HG03066 (cell line): ENCODE data around the gene RAPGEF6.
"Not testable (repeated sequence)": the region's sequence is repeated elsewhere in the genome, so short reads cannot be mapped to it uniquely, and the experiment has no call there.

Experiments used
- ATAC-seq: cut with Tn5 transposase; IDR thresholded peaks from one replicate; pipeline ENCODE4 v1.9.1; 2021; ENCODE audit warnings: low read depth; ENCODE audit not compliant: unreplicated experiment

RAPGEF6 gene

DNA sequence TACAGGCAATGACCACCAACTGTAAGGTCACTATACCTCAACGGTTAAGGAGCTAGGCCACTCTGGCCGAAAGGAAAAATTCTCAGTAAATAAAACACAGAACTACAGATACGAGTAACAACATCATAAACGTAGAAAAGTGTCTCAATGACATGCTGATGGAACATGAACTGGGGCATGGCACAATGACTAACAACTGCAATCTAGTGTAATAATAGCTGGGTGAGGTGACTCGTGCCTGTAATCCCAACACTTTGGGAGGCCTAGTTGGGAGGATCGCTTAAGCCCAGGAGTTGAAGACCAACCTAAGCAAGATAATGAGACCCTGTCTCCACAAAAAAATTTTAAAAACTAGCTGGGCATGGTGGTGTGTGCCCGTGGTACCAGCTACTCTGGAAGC is 9.8 kb upstream of the RAPGEF6 start:
- no peak for ATAC-seq

GRCh38 chr5:131644370-131644769 is 9.3 kb upstream of the RAPGEF6 start:
- ATAC-seq, result no peak

- ATAC-seq, result no peak
Measured at GRCh38 chr5:131641494-131641893, 6.5 kb upstream of the RAPGEF6 start.

DNA sequence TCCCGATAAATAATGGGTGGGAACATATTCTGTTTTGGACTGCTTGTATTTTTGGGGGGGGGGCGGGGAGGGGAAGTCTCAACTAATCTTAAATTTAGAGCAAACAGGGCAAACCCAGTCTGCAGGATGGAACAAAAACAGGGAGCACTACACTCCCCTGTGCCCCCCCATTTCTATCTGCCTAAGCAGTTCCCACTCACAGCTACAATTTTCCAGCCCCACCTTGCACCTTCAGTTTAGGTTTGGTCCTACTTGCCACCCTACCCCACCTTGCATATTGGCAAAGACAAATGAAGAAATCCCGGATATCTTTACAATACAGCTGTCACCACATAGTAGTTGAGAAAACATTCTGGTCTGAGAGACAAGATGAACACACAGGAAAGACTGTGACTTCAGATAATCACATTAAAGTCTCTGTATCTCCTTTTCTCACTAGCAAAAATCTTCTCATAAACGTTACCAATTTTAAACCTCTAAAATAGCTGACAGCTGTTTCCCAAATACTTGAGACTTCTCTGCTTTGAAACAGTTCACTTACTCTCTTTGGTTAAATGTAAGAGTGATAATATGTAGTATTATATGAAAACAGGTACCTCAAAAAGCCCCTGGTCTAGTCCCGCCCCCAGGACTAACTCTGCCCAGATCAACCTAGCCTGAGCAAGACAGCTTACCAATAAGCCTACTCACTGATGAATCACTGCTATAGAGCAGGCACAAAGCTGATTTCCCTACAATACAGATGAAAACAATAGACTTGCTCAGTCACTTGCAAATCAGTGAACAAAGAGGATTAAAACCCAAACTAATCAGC is 5.2 kb upstream of the RAPGEF6 start:
- ATAC-seq, result no peak

GRCh38 chr5:131639148-131639547 is 4.1 kb upstream of the RAPGEF6 start:
- no peak for ATAC-seq

GRCh38 chr5:131637694-131638093 is 2.7 kb upstream of the RAPGEF6 start:
- no peak for ATAC-seq

GRCh38 chr5:131635684-131636572 is 899 bp upstream of the RAPGEF6 start:
- no peak for ATAC-seq

- peak; percentile 26 for ATAC-seq
Measured at GRCh38 chr5:131634666-131634995, 398 bp downstream of the RAPGEF6 start.

GRCh38 chr5:131634238-131634637 is 791 bp downstream of the RAPGEF6 start:
- no peak for ATAC-seq

GRCh38 chr5:131633830-131634229 is 1.2 kb downstream of the RAPGEF6 start:
- no peak for ATAC-seq

- ATAC-seq, result no peak
Measured at GRCh38 chr5:131630963-131631350, 4.1 kb downstream of the RAPGEF6 start.

DNA sequence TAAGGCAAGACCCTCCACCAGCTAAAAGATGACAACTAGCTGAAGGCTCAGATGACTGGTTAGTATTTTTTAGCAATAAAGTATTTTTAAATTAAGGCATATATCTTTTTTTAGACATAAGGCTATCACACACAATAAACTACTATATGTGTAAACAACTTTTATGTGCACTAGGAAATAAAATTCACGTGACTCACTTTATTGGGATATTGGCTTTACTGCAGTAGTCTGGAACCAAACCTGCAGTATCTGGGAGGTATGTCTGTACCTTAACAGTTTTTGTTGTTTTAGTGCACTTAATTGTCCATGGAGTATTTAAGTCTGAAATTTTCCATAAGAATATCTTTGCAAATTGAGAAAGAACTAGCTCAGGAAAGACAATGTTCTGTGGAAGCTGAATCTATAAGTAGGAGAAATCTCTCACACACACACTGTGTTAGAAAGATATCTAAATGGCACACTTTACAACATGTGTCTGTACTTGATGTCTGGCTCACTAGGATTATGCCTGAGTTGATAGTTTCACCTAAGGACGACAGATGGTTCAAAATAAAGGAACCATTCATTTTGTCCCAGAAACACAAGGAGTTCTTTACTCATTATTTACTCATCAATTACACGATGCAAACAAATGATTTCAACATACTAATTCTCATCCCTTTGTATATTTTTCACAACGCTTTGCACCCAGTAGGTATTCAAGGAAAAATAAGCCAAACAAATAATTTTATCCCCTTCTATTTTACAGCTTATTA is 4.6 kb downstream of the RAPGEF6 start:
- no peak for ATAC-seq

DNA sequence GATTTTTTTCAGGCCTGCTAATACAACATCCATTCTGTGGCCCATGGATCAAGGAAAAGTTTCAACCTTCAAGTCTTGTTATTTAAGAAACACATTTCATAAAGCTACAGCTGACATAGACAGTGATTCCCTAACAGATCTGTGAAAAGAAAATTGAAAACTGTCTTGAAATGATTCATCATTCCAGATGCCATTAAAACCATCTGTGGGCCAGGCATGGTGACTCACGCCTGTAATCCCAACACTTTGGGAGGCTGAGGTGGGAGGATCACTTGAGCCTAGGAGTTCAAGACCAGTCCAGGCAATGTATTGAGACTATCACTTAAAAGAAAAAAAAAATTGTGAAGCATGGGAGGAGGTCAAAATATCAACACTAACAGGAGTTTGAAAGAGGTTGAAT is 6.0 kb downstream of the RAPGEF6 start:
- ATAC-seq, result no peak

DNA sequence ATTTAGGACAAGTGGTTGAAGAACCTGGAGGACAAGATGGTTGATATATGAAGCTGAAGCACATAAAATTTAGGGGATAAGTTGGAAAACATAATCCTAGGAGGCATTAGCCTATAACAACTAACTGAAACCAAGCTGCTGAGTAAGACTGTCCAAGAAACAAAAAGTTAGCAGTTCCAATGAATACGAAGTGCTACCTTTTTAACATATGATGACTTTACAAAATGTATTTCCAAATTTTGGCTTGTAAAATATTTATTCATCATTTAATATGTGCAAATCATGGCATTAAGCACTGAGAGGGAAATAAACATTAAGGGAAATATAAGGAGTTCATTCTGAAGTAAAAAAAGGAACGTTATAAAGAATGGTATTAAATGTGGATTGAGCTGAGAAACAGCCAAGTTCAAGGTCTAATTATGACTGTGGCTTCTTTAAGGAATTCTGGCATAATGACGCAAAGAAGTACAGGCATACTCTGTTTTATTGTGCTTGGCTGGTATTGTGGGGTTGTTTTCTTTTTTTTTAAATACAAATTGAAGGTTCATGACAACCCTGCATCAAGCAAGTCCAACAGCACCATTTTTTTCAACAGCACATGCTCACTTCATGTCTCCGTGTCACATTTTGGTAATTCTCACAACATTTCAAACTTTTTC is 7.7 kb downstream of the RAPGEF6 start:
- no peak for ATAC-seq

DNA sequence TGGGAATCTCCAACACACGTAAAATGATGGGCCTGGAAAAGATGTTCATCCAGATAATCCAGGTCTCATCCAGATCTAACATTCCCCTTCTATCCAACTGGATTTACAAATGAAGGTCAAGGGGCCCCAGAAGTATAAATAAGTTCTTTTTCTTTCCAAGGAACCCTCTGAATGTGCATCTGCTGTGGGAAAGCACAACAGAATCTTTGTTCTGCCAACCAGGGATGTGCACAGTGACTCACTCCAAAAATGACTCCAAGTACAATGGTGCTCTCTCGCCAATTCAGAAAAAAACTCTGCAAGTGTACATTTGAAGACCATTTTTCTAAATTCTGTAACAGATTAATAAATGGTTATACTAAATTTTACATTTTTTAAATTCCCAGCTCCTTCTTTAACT is 12.4 kb downstream of the RAPGEF6 start:
- ATAC-seq, result no peak

GRCh38 chr5:131621164-131621563 is 13.9 kb downstream of the RAPGEF6 start:
- ATAC-seq, result not testable (repeated sequence)

DNA sequence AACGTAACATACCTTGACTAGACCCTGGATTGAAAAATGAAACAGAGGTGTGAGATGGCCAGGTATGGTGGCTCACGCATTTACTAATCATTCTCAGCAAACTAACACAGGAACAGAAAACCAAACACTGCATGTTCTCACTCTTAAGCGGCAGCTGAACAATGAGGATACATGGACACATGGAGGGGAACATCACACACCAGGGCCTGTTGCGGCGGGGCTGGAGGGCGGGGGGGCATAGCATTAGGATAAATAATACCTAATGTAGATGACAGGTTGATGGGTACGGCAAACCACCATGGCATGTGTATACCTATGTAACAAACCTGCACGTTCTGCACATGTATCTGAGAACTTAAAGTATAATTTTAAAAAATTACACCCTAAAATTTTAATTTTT is 15.9 kb downstream of the RAPGEF6 start:
- ATAC-seq, result no peak

DNA sequence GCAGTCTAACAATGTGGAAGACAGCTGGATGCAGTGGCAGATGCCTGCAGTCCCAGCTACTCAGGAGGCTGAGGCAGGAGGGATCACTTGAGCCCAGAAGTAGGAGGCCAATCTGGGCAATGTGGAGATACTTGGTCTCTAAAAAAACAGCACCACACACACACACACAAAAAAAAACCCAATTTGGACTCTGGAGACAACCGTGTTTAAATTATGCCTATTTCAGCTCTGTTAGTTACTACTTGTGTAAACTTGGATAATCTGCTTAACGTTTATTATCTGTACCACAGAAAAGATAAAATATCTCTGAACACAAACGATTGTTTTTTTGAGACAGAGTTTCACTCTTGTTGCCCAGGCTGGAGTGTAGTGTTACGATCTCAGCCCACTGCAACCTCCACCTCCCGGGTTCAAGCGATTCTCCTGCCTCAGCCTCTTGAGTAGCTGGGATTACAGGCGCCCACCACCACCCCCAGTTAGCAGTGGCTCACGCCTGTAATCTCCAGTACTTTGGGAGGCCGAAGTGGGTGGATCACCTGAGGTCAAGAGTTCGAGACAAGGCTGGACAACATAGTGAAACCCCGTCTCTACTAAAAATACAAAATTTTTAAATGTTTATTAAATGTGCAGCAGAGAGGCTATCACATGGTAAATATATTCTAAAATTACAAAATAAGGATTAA is 17.7 kb downstream of the RAPGEF6 start:
- ATAC-seq, result no peak

GRCh38 chr5:131615957-131616356 is 19.1 kb downstream of the RAPGEF6 start:
- ATAC-seq, result no peak

DNA sequence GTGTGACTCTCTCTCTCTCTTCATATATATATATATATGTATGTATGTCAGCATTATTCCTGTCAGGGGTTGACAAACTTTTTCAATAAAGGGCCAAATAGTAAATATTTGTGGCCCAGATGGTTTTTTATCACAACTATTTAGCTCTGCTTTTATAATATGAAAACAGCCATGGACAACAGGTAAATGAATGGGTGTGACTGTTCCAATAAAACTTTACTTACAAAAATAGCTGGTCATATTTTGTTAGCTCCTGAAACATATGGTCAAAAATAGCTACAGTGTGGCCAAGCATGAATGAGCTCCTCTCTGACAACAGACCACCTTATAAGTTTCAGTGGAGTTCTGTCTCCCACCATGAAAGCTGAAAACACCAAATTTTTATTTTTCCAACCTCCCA is 21.6 kb downstream of the RAPGEF6 start:
- no peak for ATAC-seq
